Daoy (cell line): ENCODE data around the gene SPRED1. TPM values are rescaled to one million over a fixed set of nuclear protein-coding genes. Genes with fewer than 3 reads are reported as not detected.

Source experiments
- DNase-seq: peaks from one replicate; pipeline ENCODE4 v3.0.0-alpha.2; 2015; ENCODE audit warnings: low read depth
- total RNA-seq: library from RNA; depleted of rRNA; stranded (reverse); fragments of >200 nt; shearing (Covaris generic); gene quantifications from 2 replicates; pipeline ENCODE4 v1.2.3, GENCODE V29; 2014; rRNA removed

SPRED1 gene
- total RNA-seq = 15.9 and 17.5 TPM in 2 replicates

- DNase-seq = peak; percentile 58
Observed at GRCh38 chr15:38252481-38253350, at the start of gene SPRED1. Gene SPRED1 (plus strand): TSS chr15:38252836. CDS start chr15:38253186, 350 bp downstream.

- DNase-seq = no peak
Observed at GRCh38 chr15:38205526-38206272, 46.9 kb upstream of the SPRED1 start.

GRCh38 chr15:38207621-38208020 is 45.0 kb upstream of the SPRED1 start:
- no peak for DNase-seq

GRCh38 chr15:38208206-38208605 is 44.4 kb upstream of the SPRED1 start:
- DNase-seq = no peak

- DNase-seq = no peak
Observed at GRCh38 chr15:38208779-38209178, 43.9 kb upstream of the SPRED1 start.

- DNase-seq = no peak
Observed at GRCh38 chr15:38211249-38211648, 41.4 kb upstream of the SPRED1 start.

GRCh38 chr15:38211811-38212210 is 40.8 kb upstream of the SPRED1 start:
- no peak for DNase-seq

- DNase-seq = no peak
Observed at GRCh38 chr15:38212729-38213351, 39.8 kb upstream of the SPRED1 start.

GRCh38 chr15:38213356-38213755 is 39.3 kb upstream of the SPRED1 start:
- no peak for DNase-seq

GRCh38 chr15:38215707-38216106 is 36.9 kb upstream of the SPRED1 start:
- no peak for DNase-seq

- DNase-seq = peak; percentile 4
Observed at GRCh38 chr15:38216763-38217162, 35.9 kb upstream of the SPRED1 start.

- peak; percentile 58 for DNase-seq
Observed at GRCh38 chr15:38217191-38217595, 35.4 kb upstream of the SPRED1 start.

GRCh38 chr15:38217788-38218609 is 34.6 kb upstream of the SPRED1 start:
- DNase-seq = peak; percentile 3

- no peak for DNase-seq
Observed at GRCh38 chr15:38220606-38221273, 31.9 kb upstream of the SPRED1 start.

GRCh38 chr15:38224486-38224885 is 28.1 kb upstream of the SPRED1 start:
- DNase-seq = no peak

- DNase-seq = no peak
Observed at GRCh38 chr15:38225381-38225780, 27.3 kb upstream of the SPRED1 start.

GRCh38 chr15:38226608-38227266 is 25.9 kb upstream of the SPRED1 start:
- DNase-seq = peak; percentile 86

GRCh38 chr15:38227941-38228340 is 24.7 kb upstream of the SPRED1 start:
- DNase-seq = no peak

- DNase-seq = no peak
Observed at GRCh38 chr15:38228618-38229017, 24.0 kb upstream of the SPRED1 start.

GRCh38 chr15:38229705-38230310 is 22.8 kb upstream of the SPRED1 start:
- no peak for DNase-seq
